Stomach (tissue), 9 donors: ENCODE data around the gene ATF7. TPM values are rescaled to one million over a fixed set of nuclear protein-coding genes. Genes with fewer than 3 reads are reported as not detected.

Experiments
- DNase-seq, 2 donors: peaks; one replicate each; pipeline versions ENCODE4 v3.0.0 to v3.0.0-alpha.2; 2013 to 2019
- H3K27ac ChIP-seq, 5 donors: fragments of 200-600 bp in 4 of 5; sonication (generic) in 4 of 5; one replicate each; pipeline ENCODE4 v1.5.1; 2013 to 2019; ENCODE audit warnings: mild to moderate bottlenecking in 1 of 5, moderate library complexity in 1 of 5
- H3K27me3 ChIP-seq, 3 donors: fragments of 200-600 bp; sonication (generic); one replicate each; pipeline ENCODE4 v1.5.1; 2017 to 2019; ENCODE audit warnings: mixed run types in 1 of 3
- H3K36me3 ChIP-seq, 4 donors: fragments of 200-600 bp; sonication (generic); 1 replicate in 3 of 4; 2 replicates in 1 of 4; pipeline ENCODE4 v1.5.1; 2016 to 2019
- H3K4me1 ChIP-seq, 4 donors: fragments of 200-600 bp; sonication (generic); one replicate each; pipeline ENCODE4 v1.5.1; 2016 to 2019
- H3K4me3 ChIP-seq, 4 donors: fragments of 200-600 bp; sonication (generic) in 3 of 4; one replicate each; pipeline ENCODE4 v1.5.1; 2016 to 2019; ENCODE audit warnings: mild to moderate bottlenecking in 1 of 4
- H3K9me3 ChIP-seq, 4 donors: fragments of 200-600 bp; sonication (generic); one replicate each; pipeline ENCODE4 v1.5.1; 2016 to 2019
- CTCF ChIP-seq, 7 experiments: fragments of 450-650 bp in 4 of 7; fragments of 200-600 bp in 3 of 7; sonication (generic) in 3 of 7; IDR thresholded peaks; one replicate each; pipeline ENCODE4 v1.5.1; 2016 to 2019; ENCODE audit warnings: antibody characterized with exemption in 7 of 7, control low read depth in 2 of 7, mild to moderate bottlenecking in 1 of 7
- EP300 ChIP-seq: sonication (generic); formaldehyde crosslinking; IDR thresholded peaks from one replicate; pipeline ENCODE4 v1.6.1; 2017; ENCODE audit warnings: antibody characterized with exemption
- POLR2A ChIP-seq, 4 donors: fragments of 450-650 bp; IDR thresholded peaks; one replicate each; pipeline ENCODE4 v1.6.1; 2016; ENCODE audit warnings: antibody characterized with exemption in 4 of 4, control low read depth in 2 of 4, mild to moderate bottlenecking in 1 of 4, moderate library complexity in 1 of 4
- POLR2AphosphoS5 ChIP-seq, 3 donors: sonication (generic); formaldehyde crosslinking; IDR thresholded peaks; one replicate each; pipeline ENCODE4 v1.6.1; 2016; ENCODE audit warnings: antibody characterized with exemption in 3 of 3
- WGBS, 5 donors: extraction: QIAGEN DNeasy Blood & Tissue Kit in 3 of 5; methylation state at CpG; one replicate each; pipeline versions ENCODE4 v1.1.5 to v1.1.7; 2013 to 2018; 5-methylcytosine and 5-hydroxymethylcytosine counted together
- intact Hi-C: fragments of 100-400 bp; cut with DNase I; formaldehyde crosslinking; loops from one replicate; pipeline ENCODE4 v1.15.1; 2023; ENCODE audit warnings: low total_unique reads
- polyA plus RNA-seq, 3 donors: library from polyadenylated mRNA; stranded (reverse); fragments of 200-250 nt; gene quantifications; one replicate each; pipeline ENCODE4 v1.2.3, GENCODE V29; 2013
- total RNA-seq, 5 donors: library from RNA; depleted of rRNA; stranded (reverse); fragments of >200 nt; gene quantifications; one replicate each; pipeline versions ENCODE4 v1.1.0 to v1.2.3, GENCODE V29; 2014 to 2016
- donor health status: healthy with polysubstance abuse.
- donor health status: Bipolar disorder and iron deficiency.
- donor health status: healthy.

ATF7 gene
- total and polyA plus RNA-seq, 8 donors: 9.0 to 93.4 (median 16.3) TPM

- peak overlapping the region; percentile 1 to 35 (median 16) for H3K4me3 ChIP-seq
- intact Hi-C loops: loop anchor here (10.0 kb wide), 2 partner anchors 53 to 57 kb away; partner anchors contain the start of gene ATP5MC2
These were observed 7.9 kb downstream of the ATF7 start for GRCh38 chr12:53618275-53618674.

DNA sequence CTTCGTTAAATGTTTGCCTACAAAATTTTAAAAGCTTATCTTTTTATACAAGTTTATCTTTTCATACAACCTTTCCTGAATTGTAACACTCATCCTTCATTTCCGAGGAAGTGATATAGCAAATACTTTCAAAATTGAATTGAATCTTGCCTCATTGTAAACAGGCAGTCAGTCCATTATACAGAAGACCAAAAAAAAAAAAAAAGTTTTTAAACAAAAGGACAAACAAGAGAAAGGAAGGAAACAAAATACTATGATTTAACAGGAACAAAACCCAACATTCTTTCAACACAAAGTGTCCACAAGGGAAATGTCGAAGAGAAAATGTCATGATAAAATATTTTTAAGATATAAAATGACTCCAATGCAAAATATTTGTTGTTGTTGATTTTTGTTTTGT lies 8.5 kb downstream of the ATF7 start:
- H3K27me3 ChIP-seq: no peaks in the 10 kb centered on the region
- 22 to 43% (median 28%) methylated on average over 3 of the region's 3 CpGs for WGBS, 5 donors
- DNase-seq: no peak
- intact Hi-C loops: loop anchor here (10.0 kb wide), 2 partner anchors 53 to 57 kb away; partner anchors contain the start of gene ATP5MC2
- TF ChIP-seq CTCF (IDR thresholded peaks at IDR 0.05): no peak
- no peak for TF ChIP-seq POLR2AphosphoS5 (IDR thresholded peaks at IDR 0.05)
- no peak for TF ChIP-seq EP300
- no peak for TF ChIP-seq POLR2A (IDR thresholded peaks at IDR 0.05)
- peak overlapping the region in 3 of 4 donors; percentile 2 to 35 (median 29) for H3K4me3 ChIP-seq
- peaks cover 25 to 84% (median 54%) of the 10 kb centered on the region in 4 donors for H3K4me1 ChIP-seq
- peak overlapping the region in 4 of 5 donors; percentile 3 to 71 (median 48) for H3K27ac ChIP-seq
- H3K9me3 ChIP-seq: no peaks in the 10 kb centered on the region
- peaks cover 0 to 21% (median 14%) of the 10 kb centered on the region in 4 donors for H3K36me3 ChIP-seq

More at GRCh38 chr12:53618275-53618674, 7.9 kb downstream of the ATF7 start:
- Histone ChIP-seq H3K9me3 (no peaks in the 10 kb centered on the region), H3K4me1 (peaks cover 30 to 90% (median 55%) of the 10 kb centered on the region in 4 donors), H3K27me3 (no peaks in the 10 kb centered on the region), H3K36me3 (peaks cover 0 to 19% (median 13%) of the 10 kb centered on the region in 4 donors), H3K27ac (peak overlapping the region in 4 of 5 donors; percentile 3 to 71 (median 48))
- no peak for TF ChIP-seq POLR2A (IDR thresholded peaks at IDR 0.05)
- TF ChIP-seq CTCF (IDR thresholded peaks at IDR 0.05): no peak
- no peak for TF ChIP-seq POLR2AphosphoS5 (IDR thresholded peaks at IDR 0.05)
- no peak for TF ChIP-seq EP300
- DNase-seq: no peak
- 29 to 41% (median 34%) methylated on average over 3 of the region's 3 CpGs for WGBS, 5 donors

DNA sequence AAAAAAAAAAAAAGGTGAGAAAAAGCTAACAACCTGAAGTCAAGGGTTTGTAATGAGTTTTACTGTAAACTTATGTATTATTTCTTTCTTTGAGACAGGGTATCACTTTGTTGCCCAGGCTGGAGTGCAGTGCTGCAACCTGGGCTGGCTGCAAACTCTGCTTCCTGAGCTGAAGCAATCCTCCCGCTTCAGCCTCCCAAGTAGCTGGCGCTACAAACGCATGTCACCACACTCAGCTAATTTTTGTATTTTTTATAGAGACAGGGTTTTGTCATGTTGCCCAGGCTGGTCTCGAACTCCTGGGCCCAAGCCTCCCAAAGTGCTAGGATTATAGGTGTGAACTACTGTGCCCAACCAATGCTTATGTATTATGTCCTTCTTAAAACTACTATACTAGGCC lies 9.2 kb downstream of the ATF7 start:
- Histone ChIP-seq H3K4me1 (peaks cover 18 to 77% (median 52%) of the 10 kb centered on the region in 4 donors), H3K27me3 (no peaks in the 10 kb centered on the region), H3K9me3 (no peaks in the 10 kb centered on the region), H3K27ac (peak overlapping the region in 4 of 5 donors; percentile 9 to 71 (median 48)), H3K4me3 (no peak overlapping the region), H3K36me3 (peaks cover 0 to 28% (median 18%) of the 10 kb centered on the region in 4 donors)
- TF ChIP-seq POLR2AphosphoS5 (IDR thresholded peaks at IDR 0.05) (no peak), POLR2A (IDR thresholded peaks at IDR 0.05) (no peak), CTCF (IDR thresholded peaks at IDR 0.05) (no peak), EP300 (no peak)
- 71 to 94% (median 86%) methylated on average over 4 of the region's 4 CpGs for WGBS, 5 donors
- intact Hi-C loops: loop anchor here (10.0 kb wide), 2 partner anchors 52 to 58 kb away; partner anchors contain the start of gene ATP5MC2
- DNase-seq: no peak

GRCh38 chr12:53613821-53614220 lies 12.4 kb downstream of the ATF7 start:
- Histone ChIP-seq H3K4me1 (peaks cover 18 to 57% (median 36%) of the 10 kb centered on the region in 4 donors), H3K36me3 (peaks cover 0 to 32% (median 23%) of the 10 kb centered on the region in 4 donors), H3K27ac (no peak overlapping the region), H3K27me3 (no peaks in the 10 kb centered on the region), H3K4me3 (no peak overlapping the region), H3K9me3 (no peaks in the 10 kb centered on the region)
- intact Hi-C loops: loop anchor here (10.0 kb wide), 2 partner anchors 49 to 61 kb away; partner anchors contain the start of gene ATP5MC2
- DNase-seq: no peak
- 52 to 94% (median 83%) methylated on average over 1 of the region's 1 CpG for WGBS, 5 donors
- TF ChIP-seq EP300 (no peak), POLR2AphosphoS5 (IDR thresholded peaks at IDR 0.05) (no peak), POLR2A (IDR thresholded peaks at IDR 0.05) (no peak), CTCF (IDR thresholded peaks at IDR 0.05) (no peak)
